ENCODE results near the gene TBC1D7.

Gene TBC1D7

DNA sequence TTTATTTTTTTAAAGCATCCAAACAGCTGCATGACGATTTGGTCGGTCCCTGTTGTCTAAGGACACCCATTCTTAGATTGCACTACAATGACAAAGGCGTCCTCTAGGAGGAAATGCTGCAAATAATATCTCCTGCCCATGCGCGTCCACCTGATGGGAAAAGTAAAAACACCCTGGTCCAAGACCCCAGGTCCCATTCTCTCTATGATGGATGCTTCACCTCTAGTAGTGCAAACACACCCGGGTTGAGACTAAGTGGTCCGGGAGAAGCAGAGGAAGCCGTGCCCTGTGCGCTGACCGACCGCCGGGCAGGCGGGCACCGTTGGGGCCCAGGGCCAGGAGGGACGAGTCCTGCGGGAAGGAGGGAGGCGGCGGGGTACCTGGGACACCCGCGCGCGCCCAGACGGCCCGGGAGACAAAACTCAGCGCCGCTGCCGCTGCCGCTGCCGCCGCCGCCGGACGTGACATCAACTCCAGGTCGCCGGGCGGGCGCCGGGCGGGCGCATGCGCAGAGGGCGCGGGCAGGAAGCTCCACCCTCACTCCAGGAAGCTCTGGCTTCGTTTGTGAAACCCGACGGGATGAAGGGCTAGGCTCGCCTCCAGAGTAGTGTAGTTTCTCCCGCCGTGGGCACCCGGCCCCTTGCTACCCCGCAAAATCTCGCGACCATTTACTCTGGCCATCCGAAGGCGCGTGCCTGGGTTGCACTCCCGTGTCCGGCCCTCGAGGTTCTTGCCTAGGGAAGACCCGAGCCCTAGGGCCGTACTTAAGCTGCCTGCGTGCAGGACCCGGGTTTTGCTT is at the start of gene TBC1D7:
Gene TBC1D7, minus strand, starts transcription at position 462 of the 799 bp plus-strand sequence. CDS start 1,639 bp downstream, outside the sequence.
- peak; percentile 93 for DNase-seq

DNA sequence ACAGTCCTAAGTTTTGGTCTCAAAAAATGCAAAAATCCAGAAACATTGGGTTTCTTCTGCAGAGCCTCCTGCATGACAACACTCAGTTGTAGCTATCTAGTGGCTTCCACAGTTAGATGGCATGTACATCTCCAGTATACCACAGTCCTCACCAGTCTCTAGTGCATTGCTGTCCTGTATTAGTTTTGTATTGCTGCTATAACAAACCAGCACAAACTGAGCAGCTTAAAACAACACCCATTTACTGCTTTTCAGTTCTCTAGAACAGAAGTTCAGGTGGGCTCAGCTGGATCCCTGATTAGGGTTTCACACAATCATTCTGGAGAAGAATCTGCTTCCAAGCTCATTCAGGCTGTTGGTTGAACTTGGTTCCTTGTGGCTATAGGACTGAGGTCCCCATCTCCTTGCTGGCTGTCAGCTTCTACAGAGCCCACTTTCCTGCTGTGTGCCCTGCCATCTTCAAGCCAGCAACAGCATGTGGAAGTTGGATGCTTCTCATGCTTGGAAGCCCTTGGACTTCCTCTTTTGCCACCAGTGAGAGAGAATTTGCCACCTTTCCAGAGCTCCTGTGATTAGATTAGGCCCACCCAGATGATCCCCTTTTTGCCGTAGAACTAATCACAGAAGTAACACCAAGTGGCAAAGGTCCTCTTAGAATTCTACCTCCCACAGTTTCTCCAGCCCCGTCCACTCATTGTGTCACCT is 48.9 kb upstream of the TBC1D7 start:
- DNase-seq: no peak

DNA sequence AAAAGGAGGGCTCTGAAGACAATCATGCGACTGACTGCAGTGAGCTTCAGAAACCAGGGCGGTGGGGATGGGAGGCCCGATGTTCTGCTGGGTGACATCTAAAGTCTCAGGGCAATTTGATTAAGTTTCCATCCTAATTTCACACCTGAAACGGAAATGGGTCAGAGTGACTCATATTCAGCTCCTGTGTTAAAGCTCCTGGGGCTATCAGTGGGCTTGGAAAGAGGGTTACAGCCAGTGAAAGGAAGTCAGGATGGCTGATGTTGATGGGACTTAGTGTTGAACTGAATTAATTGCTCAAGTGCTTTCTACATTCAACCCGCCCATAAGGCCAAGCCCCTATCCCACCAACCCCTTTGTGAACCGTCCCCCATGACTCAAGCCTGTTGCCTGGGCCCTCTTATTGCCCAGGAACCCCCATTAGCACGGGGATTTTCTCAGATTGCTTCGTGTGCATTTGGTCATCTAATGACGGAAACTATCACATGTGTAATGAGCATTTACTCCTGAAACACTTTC is 47.1 kb upstream of the TBC1D7 start:
- no peak for DNase-seq

DNA sequence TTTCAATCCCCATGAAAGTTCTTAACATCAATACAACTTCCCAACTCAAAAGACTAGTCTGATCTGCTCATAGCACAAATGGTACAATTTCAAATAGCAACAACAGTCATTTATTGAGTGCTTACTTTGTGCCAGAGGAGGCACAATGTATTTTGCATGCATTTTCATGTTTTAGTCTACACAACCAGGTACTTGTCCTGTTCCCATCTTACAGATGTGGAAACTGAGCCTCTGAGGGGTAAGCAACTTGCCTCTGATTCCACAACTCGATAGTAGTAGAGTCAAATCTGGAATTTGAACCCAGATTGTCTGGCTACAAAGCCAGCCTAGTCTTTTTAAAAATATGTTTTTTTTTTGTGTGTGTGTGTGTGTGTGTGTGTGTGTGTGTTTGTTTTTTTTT is 45.6 kb upstream of the TBC1D7 start:
- DNase-seq: no peak

DNA sequence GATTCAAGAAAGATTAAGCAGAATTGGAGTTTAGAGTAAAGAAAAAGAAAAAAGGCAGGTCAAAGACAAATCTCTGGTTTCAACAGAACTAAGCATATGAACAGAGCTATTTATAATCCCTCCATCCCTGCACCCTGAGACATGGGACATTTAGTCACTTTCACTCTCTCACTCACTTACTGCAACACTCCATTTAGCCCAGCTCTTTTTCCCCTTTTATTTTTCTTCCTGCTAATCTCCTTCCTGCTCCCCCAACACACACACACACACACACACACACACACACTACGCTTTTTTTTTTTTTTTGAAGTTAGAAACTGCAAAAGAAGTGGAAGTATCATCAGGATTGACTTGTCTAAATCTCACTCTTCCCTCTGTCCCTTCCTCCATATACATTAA is 45.1 kb upstream of the TBC1D7 start:
- DNase-seq: peak; percentile 74

DNA sequence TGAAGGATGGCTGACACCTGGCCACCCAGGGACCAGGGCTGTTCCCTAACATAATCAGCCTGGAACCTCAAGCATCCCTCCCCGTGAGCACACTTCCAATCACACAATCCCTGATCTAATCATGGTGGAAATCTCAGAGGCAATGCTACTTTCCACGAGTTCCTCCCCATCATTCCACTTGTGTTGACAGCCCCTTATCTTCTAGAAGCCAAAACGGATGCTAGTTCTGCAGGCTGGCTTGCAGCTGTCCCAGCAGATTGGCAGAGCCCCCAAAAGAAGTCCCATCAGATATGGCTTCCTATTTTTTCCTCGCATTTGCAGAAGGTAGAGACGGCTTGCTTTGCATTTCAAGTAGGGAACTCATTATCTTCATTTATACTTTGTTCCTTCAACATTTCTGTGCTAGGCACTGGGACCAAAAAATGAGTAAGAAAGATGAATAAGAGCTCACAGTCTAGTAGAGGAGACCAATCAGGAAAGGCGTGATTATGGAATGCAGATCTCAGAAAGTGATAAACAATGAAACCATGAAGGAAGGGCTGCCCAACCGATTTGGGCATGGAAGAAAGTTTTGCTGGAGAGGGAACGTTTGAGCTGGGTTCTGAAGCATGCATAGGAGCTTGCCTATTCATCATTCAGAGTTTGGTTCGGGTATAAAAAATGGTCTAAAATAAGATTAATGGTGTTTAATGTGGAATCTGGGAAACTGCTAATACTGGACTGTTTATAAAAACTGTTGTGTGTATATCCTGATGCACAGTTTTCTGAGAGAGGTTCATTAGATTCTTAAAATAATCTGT is 44.6 kb upstream of the TBC1D7 start:
- no peak for DNase-seq

DNA sequence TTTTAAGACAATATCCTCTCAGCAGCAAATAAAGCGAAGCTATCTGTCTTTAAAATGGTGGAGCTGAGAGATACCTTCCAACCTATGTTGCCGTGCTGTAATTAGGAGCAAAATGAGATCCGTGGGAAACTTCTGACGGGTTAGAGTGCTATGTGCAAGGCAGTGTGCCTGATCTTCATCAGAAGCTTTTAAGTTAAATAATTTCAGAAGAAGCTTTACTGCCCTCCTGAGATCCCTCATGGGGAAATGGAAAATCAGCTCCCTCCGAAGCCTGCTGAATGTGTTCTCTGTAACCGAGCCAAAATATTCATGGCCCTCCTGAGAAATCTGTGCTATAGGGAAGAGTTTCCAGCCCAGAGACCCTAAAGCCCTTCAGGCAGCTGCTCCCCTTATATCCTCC is 43.7 kb upstream of the TBC1D7 start:
- no peak for DNase-seq

DNA sequence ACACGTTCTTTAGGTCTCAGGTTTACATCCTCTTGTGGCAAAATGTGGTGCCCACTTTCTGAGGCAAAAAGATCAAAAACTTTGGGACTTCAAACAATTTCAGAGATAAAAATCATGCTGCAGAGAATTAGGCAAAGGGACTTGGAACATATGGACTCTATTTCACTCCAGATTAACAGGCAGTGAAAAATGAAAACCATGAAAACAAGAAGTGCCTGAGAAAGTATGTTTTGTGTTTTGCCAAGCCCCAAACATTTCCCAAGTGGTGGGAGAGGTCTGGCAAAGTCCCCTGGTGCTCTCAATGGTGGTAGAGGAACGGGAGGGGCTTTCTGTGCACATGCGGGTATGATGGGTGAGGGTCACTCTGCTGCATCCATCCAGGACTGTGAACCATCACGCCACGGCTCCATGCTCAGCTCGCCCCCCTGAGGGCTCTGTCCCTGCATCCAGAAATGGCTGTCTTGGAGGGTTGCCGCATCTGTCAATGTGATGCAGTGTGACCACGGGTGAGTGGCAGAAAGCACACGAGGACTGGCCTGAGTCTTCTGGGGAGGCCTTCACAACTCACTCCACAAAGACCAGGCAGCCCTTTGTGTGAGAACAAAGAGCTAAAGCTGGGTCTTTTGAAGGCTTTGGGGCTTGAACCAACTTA is 43.2 kb upstream of the TBC1D7 start:
- DNase-seq: no peak

DNA sequence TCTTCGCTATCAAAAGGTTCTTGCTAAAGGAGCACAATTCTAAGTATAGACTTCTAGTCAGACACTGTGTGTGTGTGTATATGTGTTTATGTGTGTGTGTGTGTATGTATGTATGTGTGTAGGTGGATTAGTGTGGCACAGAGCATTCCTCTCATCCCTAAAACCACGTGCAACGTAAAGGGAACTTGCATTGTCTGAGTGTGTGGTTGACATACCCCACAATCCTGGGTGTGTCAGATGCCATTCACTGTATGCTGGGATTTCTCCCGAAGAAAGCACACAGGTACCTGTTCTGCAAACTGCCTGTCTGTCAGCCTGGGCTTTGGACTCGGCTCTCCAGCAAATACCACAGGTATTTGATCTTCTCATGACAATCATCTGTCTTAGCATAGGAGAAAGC is 42.3 kb upstream of the TBC1D7 start:
- no peak for DNase-seq

DNA sequence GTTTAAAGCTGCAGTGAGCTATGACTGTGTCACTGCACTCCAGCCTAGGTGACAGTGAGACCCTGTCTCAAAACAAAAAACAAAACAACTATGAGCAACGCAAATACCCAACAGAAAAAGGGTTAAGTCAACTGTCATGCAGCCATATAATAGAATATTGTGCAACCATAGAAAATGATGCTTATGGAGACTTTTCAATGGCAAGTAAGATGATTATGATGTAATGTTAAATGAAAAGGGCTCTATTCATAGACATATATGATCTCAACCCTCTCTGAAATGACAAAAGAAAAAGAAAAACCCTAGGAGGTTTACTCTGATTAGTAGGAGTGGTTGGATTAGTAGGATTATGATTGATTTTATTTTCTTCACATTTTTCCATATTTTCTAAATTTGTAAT is 41.3 kb upstream of the TBC1D7 start:
- DNase-seq: peak; percentile 22

DNA sequence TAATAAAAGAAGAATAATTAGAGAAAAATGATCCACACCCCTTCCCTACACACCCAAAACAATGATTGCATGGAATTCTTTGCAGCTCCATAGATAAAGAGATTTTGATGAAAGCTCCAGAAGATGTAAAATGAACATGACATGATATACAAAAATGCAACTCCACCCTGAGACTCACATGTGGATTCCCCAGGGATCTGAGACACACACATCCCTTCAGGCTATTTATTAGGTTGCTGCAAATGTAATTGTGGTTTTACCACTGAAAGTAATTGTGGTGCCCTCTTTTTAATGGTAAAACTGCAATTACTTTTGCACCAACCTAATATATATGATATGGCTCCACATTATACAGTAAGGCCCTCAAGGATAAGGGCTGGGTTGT is 40.4 kb upstream of the TBC1D7 start:
- DNase-seq: no peak

DNA sequence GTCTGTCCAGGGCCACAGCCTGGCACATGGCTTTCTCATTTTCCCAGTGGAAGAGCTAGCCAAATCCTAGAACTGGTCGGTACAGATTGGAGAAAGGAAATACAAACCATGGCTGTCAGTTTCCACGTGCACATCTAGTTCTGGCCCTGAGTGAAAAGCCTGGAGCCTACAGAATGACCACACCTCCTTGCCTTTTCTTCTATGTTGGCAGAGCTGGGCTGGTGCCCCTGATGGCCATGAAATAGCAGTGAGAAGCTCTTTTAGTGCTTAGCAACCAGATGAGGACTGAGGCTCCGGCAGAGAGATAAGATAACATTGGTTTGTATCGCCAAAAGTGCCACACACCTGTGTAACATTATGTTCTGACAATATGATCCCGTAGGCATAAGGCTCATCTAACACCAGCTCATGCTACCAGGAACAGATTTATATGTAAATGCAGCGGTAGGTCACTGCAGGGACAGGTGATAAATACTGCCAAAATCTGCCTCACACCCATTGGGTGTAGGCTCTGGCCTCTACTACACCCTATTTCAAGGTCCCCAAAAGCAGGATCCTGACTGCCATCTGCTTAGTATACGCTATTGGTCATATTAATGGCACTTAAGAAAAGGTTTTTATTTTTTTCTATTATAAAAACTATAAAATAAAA is 39.9 kb upstream of the TBC1D7 start:
- DNase-seq: no peak

DNA sequence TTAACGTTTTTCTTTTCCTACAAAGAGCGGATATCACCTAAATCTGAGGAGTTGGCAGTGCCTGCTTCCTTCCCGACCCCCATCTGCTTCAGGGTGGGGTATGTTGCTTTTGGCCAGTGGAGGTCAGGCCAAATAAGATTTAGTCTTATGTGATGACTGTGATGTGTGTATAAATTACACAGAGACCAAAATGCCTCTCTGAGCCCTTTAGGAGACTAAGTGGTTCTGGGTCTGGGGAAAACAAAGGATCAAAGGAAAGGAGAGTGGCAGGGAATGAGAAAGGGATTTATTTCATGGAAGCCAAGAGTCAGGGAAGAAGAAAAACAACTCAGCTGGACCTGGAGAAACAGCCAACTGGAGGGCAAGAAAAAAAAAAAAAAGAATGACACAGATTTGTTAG is 39.1 kb upstream of the TBC1D7 start:
- no peak for DNase-seq

DNA sequence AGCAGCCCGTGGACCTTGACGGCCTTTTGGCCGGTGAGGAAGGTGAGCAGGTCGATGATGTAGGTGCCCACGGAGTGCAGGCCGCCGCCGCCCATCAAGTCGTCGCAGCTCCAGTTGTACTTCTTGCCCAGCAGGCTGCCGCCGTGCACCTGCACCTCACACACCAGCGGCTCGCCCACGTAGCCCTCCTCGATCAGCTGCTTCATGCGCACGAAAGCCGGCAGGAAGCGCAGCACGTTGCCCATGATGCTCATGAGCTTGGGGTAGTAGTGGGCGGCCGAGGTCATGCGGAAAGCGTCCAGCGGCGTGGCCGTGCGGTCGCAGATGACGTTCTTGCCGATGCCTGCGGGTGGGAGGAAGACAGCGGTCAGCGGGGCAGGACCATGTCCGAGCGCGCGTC is 37.0 kb upstream of the TBC1D7 start:
- DNase-seq: no peak

DNA sequence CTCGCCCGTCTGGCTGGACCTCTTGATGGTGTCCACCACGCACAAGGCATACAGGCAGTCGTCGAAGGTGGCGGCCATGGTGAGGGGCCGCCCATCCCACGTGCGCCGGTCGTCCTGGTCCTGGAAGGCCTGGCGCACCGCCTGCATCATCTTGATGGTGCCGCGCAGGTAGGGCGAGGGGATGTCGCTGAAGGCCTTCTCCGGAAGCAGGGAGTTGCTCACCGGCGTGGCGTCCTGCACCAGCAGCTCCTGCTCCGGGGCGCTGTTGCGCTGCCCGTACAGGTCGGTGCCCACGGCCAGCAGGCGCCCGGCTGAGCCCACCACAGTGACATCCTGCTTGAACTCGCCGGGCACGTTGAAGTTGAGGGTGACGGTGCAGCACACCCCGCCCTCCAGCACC is 36.5 kb upstream of the TBC1D7 start:
- no peak for DNase-seq

DNA sequence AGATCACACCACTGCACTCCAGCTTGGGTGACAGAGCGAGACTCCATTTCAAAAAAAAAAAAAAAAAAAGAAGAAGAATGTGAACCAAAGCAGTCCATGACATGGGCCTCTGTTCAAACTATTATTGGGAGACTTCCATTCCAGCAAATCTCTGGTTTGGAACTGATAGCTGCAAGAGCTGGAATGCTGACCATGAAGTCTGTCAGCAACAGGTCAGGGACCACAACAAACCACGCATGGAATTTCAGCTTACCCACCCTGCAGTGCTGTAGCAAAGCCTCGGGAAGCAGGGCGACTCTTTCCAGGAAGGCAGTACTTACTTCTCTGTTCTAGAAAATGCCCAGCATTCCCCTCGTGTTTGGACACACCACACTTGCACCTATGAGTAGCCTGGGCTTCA is 34.1 kb upstream of the TBC1D7 start:
- no peak for DNase-seq

DNA sequence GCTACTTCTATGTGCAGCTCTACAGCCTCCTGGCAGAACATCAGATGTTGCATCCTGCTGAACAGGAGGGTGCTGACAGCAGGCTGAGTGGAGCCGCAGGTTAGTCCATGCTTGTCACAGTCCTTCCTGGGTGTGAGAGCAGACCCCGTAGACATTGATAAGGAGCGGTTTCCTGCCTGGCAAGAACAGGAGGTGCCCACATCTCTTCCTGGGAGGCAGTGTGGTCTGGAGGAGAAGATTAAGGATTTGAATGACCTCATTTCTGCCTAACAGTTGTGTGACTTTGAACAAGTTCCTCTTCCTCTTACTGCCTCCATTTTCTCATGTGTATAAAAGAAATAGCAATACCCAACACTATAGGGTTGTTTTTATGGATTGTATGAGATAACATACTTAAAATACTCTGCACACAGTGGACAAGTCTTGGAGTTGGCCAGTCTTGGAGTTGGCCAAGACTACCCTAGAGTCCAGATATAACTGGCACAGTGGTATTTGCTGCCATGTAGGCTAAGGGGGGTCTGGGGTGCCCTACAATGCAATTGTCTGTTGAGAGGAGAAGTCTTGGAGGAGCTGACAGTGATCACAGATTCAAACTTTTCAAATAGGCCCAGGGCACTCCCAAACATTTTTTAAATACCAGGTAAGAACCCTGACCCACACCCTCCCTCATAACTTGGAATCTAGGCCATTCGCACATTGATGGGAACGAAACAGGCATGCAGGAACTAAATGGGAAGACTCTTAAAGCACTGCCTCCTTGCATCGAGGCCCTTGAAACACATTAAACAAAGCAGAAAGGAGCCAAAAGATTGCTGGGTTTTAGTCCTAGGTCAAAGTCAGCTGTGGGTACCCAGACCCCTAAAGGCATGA is 32.6 kb upstream of the TBC1D7 start:
- peak; percentile 62 for DNase-seq

DNA sequence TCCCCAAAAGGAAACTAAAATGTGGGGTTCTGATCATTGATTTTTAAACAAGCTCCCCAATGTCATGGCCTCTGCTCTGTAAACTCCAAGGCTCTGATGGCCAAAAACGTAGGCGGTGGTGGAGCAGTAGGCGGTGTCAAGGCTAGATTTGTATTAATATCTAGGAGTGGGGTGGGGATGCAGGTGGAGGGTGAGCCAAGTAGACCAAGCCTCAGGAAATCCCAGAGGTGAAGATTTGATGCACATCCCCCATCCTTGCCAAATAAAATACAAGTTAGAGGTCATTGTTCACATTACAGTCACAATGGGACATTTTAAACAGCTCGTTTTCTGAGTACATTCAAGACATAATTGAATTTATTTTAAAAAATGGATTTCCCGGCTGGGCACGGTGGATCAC is 30.9 kb upstream of the TBC1D7 start:
- no peak for DNase-seq

DNA sequence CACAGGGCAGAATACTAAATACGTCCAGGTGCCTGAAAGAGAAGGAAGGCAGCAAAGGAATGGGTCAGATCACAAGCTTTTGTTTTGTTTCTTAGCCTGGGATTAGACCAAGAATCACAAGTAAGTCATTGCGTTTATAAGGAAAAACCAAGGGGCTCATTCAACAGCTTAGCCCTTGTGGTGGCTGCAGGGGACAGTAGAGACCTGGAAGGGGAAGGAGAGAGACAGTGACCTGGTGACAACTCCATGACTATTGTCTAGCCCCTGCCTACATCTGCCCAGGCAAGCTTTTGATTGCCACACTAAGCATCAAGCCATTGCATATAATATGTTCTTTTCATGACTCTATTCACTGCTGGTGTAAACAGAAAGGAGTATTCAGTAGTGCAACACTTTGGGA is 30.2 kb upstream of the TBC1D7 start:
- peak; percentile 45 for DNase-seq

DNA sequence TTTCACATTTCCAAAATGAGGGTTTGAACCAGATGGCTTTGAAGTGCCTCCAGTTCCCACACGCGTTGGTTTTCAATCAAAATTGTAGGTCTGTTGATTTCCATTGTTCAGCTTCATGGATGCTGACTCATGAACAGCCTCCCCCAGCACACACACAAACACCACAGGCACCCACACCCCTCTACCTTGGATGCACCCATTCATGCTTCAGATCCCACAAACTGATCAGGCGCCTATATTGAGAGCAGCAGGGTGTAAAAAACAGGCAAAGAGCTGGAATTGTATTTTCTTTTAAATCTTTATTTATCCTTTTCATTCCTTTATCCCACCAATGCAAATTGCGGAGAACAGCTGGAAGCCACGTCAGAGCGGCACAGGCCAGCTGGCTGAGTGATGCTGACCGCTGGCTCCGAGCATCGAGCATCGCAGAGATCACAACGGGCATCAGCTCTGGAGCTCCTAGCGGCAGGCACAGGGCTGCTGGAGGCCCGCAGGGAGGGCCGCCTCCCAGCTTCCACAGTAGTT is 29.3 kb upstream of the TBC1D7 start:
- no peak for DNase-seq

All from inflammatory macrophage treated with lipopolysaccharide for 4 hours (primary cell).